RWPE1 (cell line): ENCODE data around the gene TBCD.

ENCODE experiments used
- CTCF ChIA-PET: fragments of 350-600 bp; sonication (Branson Sonifier 250); formaldehyde crosslinking; extraction: SDS; loops from one replicate; lab custom pipeline; 2021; lab: Yijun Ruan, JAX
- POLR2A ChIA-PET: fragments of 400-600 bp; formaldehyde crosslinking; extraction: SDS; loops from one replicate; lab custom pipeline; 2020; ENCODE audit warnings: antibody characterized with exemption; ENCODE audit not compliant: low non-redundant PET; lab: Yijun Ruan, JAX
- DNase-seq: peaks from one replicate; pipeline ENCODE4 v3.0.0; 2012; ENCODE audit warnings: low spot score
- H3K27ac ChIP-seq: fragments of 450-650 bp; 2 replicates; pipeline ENCODE4 v1.5.1; 2017
- CTCF ChIP-seq: fragments of 450-650 bp; conservative IDR thresholded peaks from 2 replicates; pipeline ENCODE4 v1.5.1; 2017; ENCODE audit warnings: low read depth, mild to moderate bottlenecking

TBCD gene

GRCh38 chr17:82705756-82706155, 46.1 kb upstream of the TBCD start:
- POLR2A ChIA-PET = no interaction called here
- H3K27ac ChIP-seq = no peak overlapping the region
- CTCF ChIA-PET = no interaction called here
- TF ChIP-seq CTCF = no peak
- no peak for DNase-seq

GRCh38 chr17:82709024-82709675, 42.7 kb upstream of the TBCD start:
- POLR2A ChIA-PET = no interaction called here
- no peak for TF ChIP-seq CTCF
- CTCF ChIA-PET = no interaction called here
- no peak for DNase-seq
- no peak overlapping the region for H3K27ac ChIP-seq

- CTCF ChIA-PET = interaction anchor here (0.6 kb wide), 1 partner anchor 27 kb away, joined by 3 read pairs; no protein-coding TSS in a partner anchor
- POLR2A ChIA-PET = no interaction called here
- DNase-seq = no peak
- no peak for TF ChIP-seq CTCF
- no peak overlapping the region for H3K27ac ChIP-seq
Observed at GRCh38 chr17:82709676-82710498, 42.0 kb upstream of the TBCD start.

- no peak for DNase-seq
- no peak for TF ChIP-seq CTCF
- ChIA-PET POLR2A (no interaction called here), CTCF (interaction anchor here (0.6 kb wide), 1 partner anchor 27 kb away, joined by 3 read pairs; no protein-coding TSS in a partner anchor)
- no peak overlapping the region for H3K27ac ChIP-seq
Observed at GRCh38 chr17:82710499-82711232, 41.2 kb upstream of the TBCD start.

GRCh38 chr17:82713071-82713723, 38.7 kb upstream of the TBCD start:
- no peak overlapping the region for H3K27ac ChIP-seq
- TF ChIP-seq CTCF = no peak
- ChIA-PET CTCF (no interaction called here), POLR2A (no interaction called here)
- no peak for DNase-seq
